Omental fat pad (tissue), 4 donors: ENCODE data around the gene ATR. TPM values are rescaled to one million over a fixed set of nuclear protein-coding genes. Genes with fewer than 3 reads are reported as not detected.
"Not testable (repeated sequence)": the region's sequence is repeated elsewhere in the genome, so short reads cannot be mapped to it uniquely, and the experiment has no call there.

Experiments
- ATAC-seq: fragments of 150-250 bp; one replicate; pipeline ENCODE4 v1.9.1; 2016; ENCODE audit warnings: mild to moderate bottlenecking, moderate library complexity; ENCODE audit not compliant: low FRiP score
- DNase-seq: peaks from one replicate; pipeline ENCODE4 v3.0.0-alpha.2; 2019; ENCODE audit warnings: low spot score
- CTCF ChIP-seq, 3 donors: fragments of 450-650 bp; IDR thresholded peaks; one replicate each; pipeline ENCODE4 v1.5.1; 2016 to 2017; ENCODE audit warnings: antibody characterized with exemption in 3 of 3, mild to moderate bottlenecking in 3 of 3, moderate library complexity in 2 of 3
- total RNA-seq, 4 donors: library from RNA; depleted of rRNA; stranded (reverse); fragments of >200 nt; gene quantifications; one replicate each; pipeline ENCODE4 v1.1.0, GENCODE V29; 2016

Gene ATR
- total RNA-seq, 4 donors from 2014 or later, result 18.8 to 35.8 (median 32.3) TPM

- TF ChIP-seq CTCF (IDR thresholded peaks at IDR 0.05), result no peak
- ATAC-seq (no peak), DNase-seq (no peak)
Observed at GRCh38 chr3:142436951-142437585, 141.5 kb downstream of the ATR start.

- TF ChIP-seq CTCF (IDR thresholded peaks at IDR 0.05), result no peak
- ATAC-seq, result no peak
- DNase-seq, result no peak
Observed at GRCh38 chr3:142434503-142434902, 144.0 kb downstream of the ATR start.

- DNase-seq, result no peak
- no peak for TF ChIP-seq CTCF (IDR thresholded peaks at IDR 0.05)
- no peak for ATAC-seq
Observed at GRCh38 chr3:142433110-142433509, 145.4 kb downstream of the ATR start.

GRCh38 chr3:142429582-142429981 lies 149.0 kb downstream of the ATR start:
- ATAC-seq (no peak), DNase-seq (no peak)
- TF ChIP-seq CTCF (IDR thresholded peaks at IDR 0.05), result no peak

- TF ChIP-seq CTCF (IDR thresholded peaks at IDR 0.05), result no peak
- ATAC-seq (no peak), DNase-seq (no peak)
Observed at GRCh38 chr3:142424754-142425153, 153.8 kb downstream of the ATR start.

GRCh38 chr3:142418926-142419592 lies 159.5 kb downstream of the ATR start:
- no peak for ATAC-seq
- TF ChIP-seq CTCF (IDR thresholded peaks at IDR 0.05), result no peak
- DNase-seq, result no peak

- ATAC-seq (no peak), DNase-seq (no peak)
- no peak for TF ChIP-seq CTCF (IDR thresholded peaks at IDR 0.05)
Observed at GRCh38 chr3:142417302-142417701, 161.2 kb downstream of the ATR start.

- DNase-seq, ATAC-seq: not testable (repeated sequence)
Observed at GRCh38 chr3:142400537-142400936, 178.0 kb downstream of the ATR start.
